ENCODE data around the gene TRIM65.
A peak's percentile ranks its signal among the peaks of the same experiment; 100 is the strongest.

The TRIM65 gene

DNA sequence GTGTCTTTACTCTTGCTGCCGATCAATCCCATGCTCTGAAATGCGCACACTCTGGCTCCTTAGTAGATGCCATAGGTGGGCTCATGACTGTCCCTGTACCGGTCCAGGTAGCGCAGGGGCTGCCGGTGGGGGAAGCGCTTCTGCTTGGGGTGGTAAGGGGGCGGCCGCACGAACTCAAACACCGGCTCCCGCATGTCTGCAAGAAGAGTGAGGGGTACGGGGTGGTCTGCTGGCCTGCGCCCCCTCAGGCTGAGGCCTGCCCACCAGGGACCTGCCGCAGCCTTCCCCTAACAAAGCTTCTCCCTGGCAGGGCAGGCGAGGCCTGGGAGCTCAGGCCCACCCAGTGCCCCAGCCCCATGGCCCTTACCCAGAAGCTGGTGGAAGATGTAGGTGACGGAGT lies 2.0 kb upstream of the TRIM65 start:
- no peak for TF ChIP-seq CEBPB (IDR thresholded peaks at IDR 0.05)

DNA sequence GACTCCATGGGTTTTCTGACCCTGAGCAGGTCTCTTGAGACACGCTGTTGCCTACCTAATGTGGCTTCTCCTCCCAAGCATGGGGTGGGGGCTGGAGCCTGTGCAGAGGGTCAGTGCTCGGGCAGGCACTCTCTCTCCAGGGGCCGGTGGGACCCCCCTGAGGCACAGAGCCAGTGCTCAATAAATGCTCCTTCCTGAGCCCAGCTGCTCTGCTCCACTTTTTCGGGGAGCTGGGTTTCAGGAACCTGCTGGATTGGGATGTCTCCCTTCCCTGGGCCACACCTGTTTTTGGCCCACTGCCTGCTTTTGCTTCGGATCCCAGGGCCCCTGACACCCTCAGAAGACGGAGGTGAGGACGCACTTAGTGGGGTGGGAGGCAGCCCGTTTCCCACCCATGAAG lies 1.3 kb upstream of the TRIM65 start:
- TF ChIP-seq CREB1 (IDR thresholded peaks at IDR 0.05; ENCODE audit: low read depth), result no peak
- TF ChIP-seq TEAD4 (IDR thresholded peaks at IDR 0.05), result no peak
- TF ChIP-seq TAF1 (IDR thresholded peaks at IDR 0.05; ENCODE audit: low read depth), result no peak
- no peak for TF ChIP-seq CEBPB (IDR thresholded peaks at IDR 0.05)
- TF ChIP-seq NFIC (IDR thresholded peaks at IDR 0.05), result no peak
- TF ChIP-seq RAD21 (IDR thresholded peaks at IDR 0.05; ENCODE audit: low read depth), result no peak
- no peak for TF ChIP-seq EP300 (IDR thresholded peaks at IDR 0.05; ENCODE audit: borderline replicate concordance)
- no peak for TF ChIP-seq EGR1 (IDR thresholded peaks at IDR 0.05)
- TF ChIP-seq ZBTB7A (IDR thresholded peaks at IDR 0.05; ENCODE audit: low read depth), result no peak
- no peak for TF ChIP-seq TCF12 (IDR thresholded peaks at IDR 0.05; ENCODE audit: low read depth)
- no peak for TF ChIP-seq FOXM1 (IDR thresholded peaks at IDR 0.05; ENCODE audit: borderline replicate concordance, low read depth)
- no peak for TF ChIP-seq YY1 (IDR thresholded peaks at IDR 0.05; ENCODE audit: low read depth)
- TF ChIP-seq, protein P1, sequence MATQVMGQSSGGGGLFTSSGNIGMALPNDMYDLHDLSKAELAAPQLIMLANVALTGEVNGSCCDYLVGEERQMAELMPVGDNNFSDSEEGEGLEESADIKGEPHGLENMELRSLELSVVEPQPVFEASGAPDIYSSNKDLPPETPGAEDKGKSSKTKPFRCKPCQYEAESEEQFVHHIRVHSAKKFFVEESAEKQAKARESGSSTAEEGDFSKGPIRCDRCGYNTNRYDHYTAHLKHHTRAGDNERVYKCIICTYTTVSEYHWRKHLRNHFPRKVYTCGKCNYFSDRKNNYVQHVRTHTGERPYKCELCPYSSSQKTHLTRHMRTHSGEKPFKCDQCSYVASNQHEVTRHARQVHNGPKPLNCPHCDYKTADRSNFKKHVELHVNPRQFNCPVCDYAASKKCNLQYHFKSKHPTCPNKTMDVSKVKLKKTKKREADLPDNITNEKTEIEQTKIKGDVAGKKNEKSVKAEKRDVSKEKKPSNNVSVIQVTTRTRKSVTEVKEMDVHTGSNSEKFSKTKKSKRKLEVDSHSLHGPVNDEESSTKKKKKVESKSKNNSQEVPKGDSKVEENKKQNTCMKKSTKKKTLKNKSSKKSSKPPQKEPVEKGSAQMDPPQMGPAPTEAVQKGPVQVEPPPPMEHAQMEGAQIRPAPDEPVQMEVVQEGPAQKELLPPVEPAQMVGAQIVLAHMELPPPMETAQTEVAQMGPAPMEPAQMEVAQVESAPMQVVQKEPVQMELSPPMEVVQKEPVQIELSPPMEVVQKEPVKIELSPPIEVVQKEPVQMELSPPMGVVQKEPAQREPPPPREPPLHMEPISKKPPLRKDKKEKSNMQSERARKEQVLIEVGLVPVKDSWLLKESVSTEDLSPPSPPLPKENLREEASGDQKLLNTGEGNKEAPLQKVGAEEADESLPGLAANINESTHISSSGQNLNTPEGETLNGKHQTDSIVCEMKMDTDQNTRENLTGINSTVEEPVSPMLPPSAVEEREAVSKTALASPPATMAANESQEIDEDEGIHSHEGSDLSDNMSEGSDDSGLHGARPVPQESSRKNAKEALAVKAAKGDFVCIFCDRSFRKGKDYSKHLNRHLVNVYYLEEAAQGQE (IDR thresholded peaks at IDR 0.05; ENCODE audit: low read depth), result no peak
- TF ChIP-seq, protein P2, sequence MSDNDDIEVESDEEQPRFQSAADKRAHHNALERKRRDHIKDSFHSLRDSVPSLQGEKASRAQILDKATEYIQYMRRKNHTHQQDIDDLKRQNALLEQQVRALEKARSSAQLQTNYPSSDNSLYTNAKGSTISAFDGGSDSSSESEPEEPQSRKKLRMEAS (IDR thresholded peaks at IDR 0.05), result no peak
- TF ChIP-seq, protein P3, sequence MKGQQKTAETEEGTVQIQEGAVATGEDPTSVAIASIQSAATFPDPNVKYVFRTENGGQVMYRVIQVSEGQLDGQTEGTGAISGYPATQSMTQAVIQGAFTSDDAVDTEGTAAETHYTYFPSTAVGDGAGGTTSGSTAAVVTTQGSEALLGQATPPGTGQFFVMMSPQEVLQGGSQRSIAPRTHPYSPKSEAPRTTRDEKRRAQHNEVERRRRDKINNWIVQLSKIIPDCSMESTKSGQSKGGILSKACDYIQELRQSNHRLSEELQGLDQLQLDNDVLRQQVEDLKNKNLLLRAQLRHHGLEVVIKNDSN (IDR thresholded peaks at IDR 0.05), result no peak

DNA sequence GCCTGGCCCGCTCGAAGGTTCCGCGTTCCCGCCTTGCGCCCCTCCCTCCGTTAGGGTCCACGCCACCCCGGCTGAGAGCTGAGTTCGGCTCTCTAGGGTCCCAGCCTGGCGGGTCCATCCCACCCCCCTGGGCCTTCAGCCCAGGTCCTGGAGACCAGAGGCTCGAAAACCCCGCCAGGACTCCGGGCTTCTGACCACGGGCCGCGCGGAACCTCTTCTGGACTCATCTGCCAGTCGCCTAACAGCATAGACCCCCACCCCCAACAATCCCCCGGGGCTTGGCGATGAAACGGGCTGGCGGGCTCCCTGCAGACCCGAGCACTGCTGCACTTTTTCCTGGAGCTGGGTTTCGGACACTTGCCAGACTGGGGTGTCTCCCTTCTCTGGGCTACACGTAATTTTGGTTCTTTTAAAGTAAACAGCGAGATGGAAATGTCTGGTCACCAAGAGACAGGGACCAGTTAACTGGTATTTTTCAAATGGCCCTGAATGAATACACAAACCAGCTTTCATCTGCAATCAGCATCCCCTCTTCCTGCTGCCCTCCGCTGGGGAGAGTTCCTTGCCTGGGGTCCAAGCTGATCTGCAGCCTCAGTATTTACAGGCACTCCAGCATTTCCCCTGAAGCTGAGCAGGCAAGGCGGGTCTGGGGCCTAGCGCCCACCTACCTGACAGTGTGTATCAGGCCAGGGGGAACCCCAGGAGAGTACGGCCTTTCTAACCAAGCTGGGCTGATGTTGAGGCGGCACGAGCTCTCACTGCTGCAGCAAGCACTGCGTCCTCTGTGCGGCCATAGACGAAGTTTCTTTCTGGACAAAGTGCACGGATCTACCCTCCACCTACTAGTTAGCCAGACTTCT lies 639 bp upstream of the TRIM65 start:
- no peak for TF ChIP-seq CEBPB (IDR thresholded peaks at IDR 0.05)
- TF ChIP-seq ZBTB7A (IDR thresholded peaks at IDR 0.05; ENCODE audit: low read depth), result peak; percentile 69; the same call in 1 of the 2 replicates

DNA sequence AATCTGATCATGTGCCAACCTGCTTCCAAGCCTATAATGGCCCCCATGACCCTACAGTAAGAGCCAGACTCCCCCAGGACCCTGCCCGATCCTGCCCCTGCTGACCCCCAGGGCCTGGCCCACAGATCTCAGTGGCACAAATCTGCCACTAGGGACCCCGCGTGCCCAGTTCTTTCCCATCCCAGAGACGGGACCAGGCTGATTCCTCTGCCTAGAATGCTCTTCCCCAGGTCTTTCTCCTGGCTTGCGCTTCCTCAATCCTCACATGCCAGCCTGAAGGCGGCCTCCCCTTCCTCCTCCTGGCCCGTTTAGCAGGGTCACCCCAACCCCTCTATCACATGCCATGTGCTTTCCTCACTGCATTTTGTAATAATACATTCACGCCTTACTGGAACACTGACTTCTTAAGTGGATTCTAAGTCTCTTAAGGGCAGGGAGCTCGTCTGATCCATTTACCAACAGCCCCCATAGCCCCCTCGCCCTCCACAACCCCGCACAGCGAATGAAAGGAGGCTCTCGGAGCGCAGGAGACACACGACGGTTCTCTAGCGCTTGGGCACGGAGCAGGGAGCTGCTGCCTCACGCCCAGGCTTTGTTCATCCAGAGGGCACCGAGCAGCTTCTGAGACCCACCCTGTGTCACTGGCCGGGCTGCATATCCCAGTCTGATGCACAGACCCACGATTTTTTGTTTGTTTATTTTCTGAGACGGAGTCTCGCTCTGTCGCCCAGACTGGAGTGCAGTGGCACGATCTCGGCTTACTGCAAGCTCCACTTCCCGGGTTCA lies 1.2 kb downstream of the TRIM65 start:
- TF ChIP-seq, protein P2 (IDR thresholded peaks at IDR 0.05), result no peak
- peak; percentile 27; the same call in 1 of the 2 replicates for TF ChIP-seq ZBTB7A (IDR thresholded peaks at IDR 0.05; ENCODE audit: low read depth)
- no peak for TF ChIP-seq TEAD4 (IDR thresholded peaks at IDR 0.05)

DNA sequence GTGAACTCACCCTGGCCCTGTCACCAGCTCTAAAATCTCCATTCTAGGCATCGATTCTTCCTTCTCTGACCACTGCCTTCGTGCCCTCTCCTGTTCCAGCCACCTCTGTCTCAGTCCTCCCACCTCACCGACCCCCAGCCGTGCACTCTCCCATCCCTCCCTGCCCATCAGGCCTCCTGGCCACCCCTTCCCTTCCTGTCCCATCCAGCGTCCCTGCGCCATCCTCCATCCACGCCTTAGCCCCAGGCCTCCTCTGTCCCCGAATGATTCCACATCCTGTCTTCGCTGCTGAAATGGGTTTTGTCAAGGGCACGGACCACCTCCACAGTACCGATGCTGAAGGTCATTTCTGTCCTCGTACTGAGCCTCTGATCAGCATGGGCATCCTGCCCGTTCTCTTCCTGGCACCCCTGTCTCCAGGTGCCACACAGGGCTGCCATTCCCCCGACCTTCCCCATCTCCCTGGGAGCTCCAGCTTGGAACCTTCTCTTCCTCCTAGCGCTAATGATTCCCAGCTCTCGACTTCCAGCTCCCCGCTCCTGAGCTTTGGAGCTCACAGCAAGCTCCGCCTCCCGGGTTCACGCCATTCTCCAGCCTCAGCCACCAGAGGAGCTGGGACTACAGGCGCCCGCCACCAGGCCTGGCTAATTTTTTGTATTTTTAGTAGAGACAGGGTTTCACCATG lies 2.6 kb downstream of the TRIM65 start:
- TF ChIP-seq, protein P3 (IDR thresholded peaks at IDR 0.05), result no peak
- TF ChIP-seq TCF12 (IDR thresholded peaks at IDR 0.05; ENCODE audit: low read depth), result no peak
- TF ChIP-seq YY1 (IDR thresholded peaks at IDR 0.05; ENCODE audit: low read depth), result no peak
- no peak for TF ChIP-seq RAD21 (IDR thresholded peaks at IDR 0.05; ENCODE audit: low read depth)
- no peak for TF ChIP-seq ZBTB7A (IDR thresholded peaks at IDR 0.05; ENCODE audit: low read depth)
- TF ChIP-seq EGR1 (IDR thresholded peaks at IDR 0.05), result no peak
- TF ChIP-seq, protein P1 (IDR thresholded peaks at IDR 0.05; ENCODE audit: low read depth), result no peak
